Mesenchymal stem cell (in vitro differentiated cells and primary cell): ENCODE results near the gene PBX1.

Experiments used
- DNase-seq: peaks from one replicate; pipeline ENCODE4 v3.0.0-alpha.2; 2013
- H2AFZ ChIP-seq: one replicate; pipeline ENCODE4 v1.6.1; 2013; ENCODE audit warnings: low read depth, mild to moderate bottlenecking, control low read depth, inconsistent platforms, low read length, moderate library complexity
- H2AK5ac ChIP-seq: 2 replicates; pipeline ENCODE4 v1.6.1; 2013; ENCODE audit warnings: low read length, moderate library complexity, mild to moderate bottlenecking, inconsistent platforms; ENCODE audit not compliant: severe bottlenecking
- H2BK120ac ChIP-seq: one replicate; pipeline ENCODE4 v1.6.1; 2013; ENCODE audit warnings: low read depth, mild to moderate bottlenecking, inconsistent platforms, low read length, moderate library complexity
- H2BK12ac ChIP-seq, 2 experiments: one replicate each; pipeline ENCODE4 v1.6.1; 2013; ENCODE audit warnings: inconsistent platforms in 2 of 2, low read length in 2 of 2, mild to moderate bottlenecking in 2 of 2, moderate library complexity in 2 of 2, control low read depth in 1 of 2
- H2BK15ac ChIP-seq: one replicate; pipeline ENCODE4 v1.6.1; 2013; ENCODE audit warnings: mild to moderate bottlenecking, low read depth, inconsistent platforms; ENCODE audit not compliant: poor library complexity, severe bottlenecking
- H2BK5ac ChIP-seq: 2 replicates; pipeline ENCODE4 v1.6.1; 2013; ENCODE audit warnings: low read depth, mild to moderate bottlenecking, low read length, control low read depth, inconsistent platforms; ENCODE audit not compliant: poor library complexity, severe bottlenecking
- H3K14ac ChIP-seq, 2 experiments: one replicate each; pipeline ENCODE4 v1.6.1; 2013; ENCODE audit warnings: inconsistent platforms in 2 of 2, low read length in 2 of 2, control low read depth in 1 of 2, mild to moderate bottlenecking in 1 of 2, moderate library complexity in 1 of 2
- H3K18ac ChIP-seq, 2 experiments: one replicate each; pipeline ENCODE4 v1.6.1; 2013; ENCODE audit warnings: inconsistent platforms in 2 of 2, low read length in 2 of 2, control low read depth in 1 of 2, low read depth in 1 of 2, mild to moderate bottlenecking in 1 of 2
- H3K23ac ChIP-seq, 2 experiments: one replicate each; pipeline ENCODE4 v1.6.1; 2013; ENCODE audit warnings: inconsistent platforms in 2 of 2, low read length in 2 of 2, mild to moderate bottlenecking in 2 of 2, moderate library complexity in 2 of 2, control low read depth in 1 of 2
- H3K27ac ChIP-seq: 2 replicates; pipeline ENCODE4 v1.5.1; 2013; ENCODE audit warnings: mild to moderate bottlenecking, moderate library complexity, low read length, control low read depth, inconsistent platforms; ENCODE audit not compliant: poor library complexity, severe bottlenecking
- H3K27me3 ChIP-seq, 2 experiments: 2 replicates each; pipeline versions ENCODE4 v1.6.1 to v1.7.0; 2013; ENCODE audit warnings: low read length in 2 of 2, mild to moderate bottlenecking in 2 of 2, moderate library complexity in 2 of 2, control low read depth in 1 of 2, inconsistent platforms in 1 of 2; ENCODE audit not compliant: control insufficient read depth in 1 of 2, insufficient read depth in 1 of 2
- H3K36me3 ChIP-seq, 2 experiments: 2 replicates each; pipeline versions ENCODE4 v1.6.1 to v1.7.0; 2013; ENCODE audit warnings: low read length in 2 of 2, control low read depth in 1 of 2, inconsistent platforms in 1 of 2, low read depth in 1 of 2, mild to moderate bottlenecking in 1 of 2; ENCODE audit not compliant: insufficient read depth in 2 of 2, control insufficient read depth in 1 of 2
- H3K4ac ChIP-seq, 2 experiments: one replicate each; pipeline ENCODE4 v1.6.1; 2013; ENCODE audit warnings: inconsistent platforms in 2 of 2, low read length in 2 of 2, mild to moderate bottlenecking in 2 of 2, moderate library complexity in 2 of 2, control low read depth in 1 of 2, low read depth in 1 of 2
- H3K4me1 ChIP-seq: 2 replicates; pipeline ENCODE4 v1.6.1; 2013; ENCODE audit warnings: low read depth, low read length, control low read depth; ENCODE audit not compliant: control insufficient read depth, insufficient read depth
- H3K4me2 ChIP-seq: 2 replicates; pipeline ENCODE4 v1.6.1; 2013; ENCODE audit warnings: low read length, mild to moderate bottlenecking, inconsistent platforms; ENCODE audit not compliant: poor library complexity, severe bottlenecking
- H3K4me3 ChIP-seq, 2 experiments: 2 replicates each; pipeline versions ENCODE4 v1.5.1 to v1.7.0; 2013; ENCODE audit warnings: low read length in 2 of 2, mild to moderate bottlenecking in 2 of 2, control low read depth in 1 of 2, low read depth in 1 of 2; ENCODE audit not compliant: insufficient read depth in 1 of 2
- H3K79me1 ChIP-seq: replicated peaks from 2 replicates; pipeline ENCODE4 v1.6.1; 2013; ENCODE audit warnings: mild to moderate bottlenecking, control low read depth, low read length, inconsistent platforms; ENCODE audit not compliant: poor library complexity, severe bottlenecking
- H3K9ac ChIP-seq: 2 replicates; pipeline ENCODE4 v1.7.0; 2013; ENCODE audit warnings: mild to moderate bottlenecking, low read length, moderate library complexity
- H3K9me3 ChIP-seq: 2 replicates; pipeline ENCODE4 v1.7.0; 2013; ENCODE audit warnings: mild to moderate bottlenecking, low read length; ENCODE audit not compliant: control insufficient read depth
- H4K8ac ChIP-seq: one replicate; pipeline ENCODE4 v1.6.1; 2013; ENCODE audit warnings: inconsistent platforms, mild to moderate bottlenecking, low read length, moderate library complexity
- H4K91ac ChIP-seq: one replicate; pipeline ENCODE4 v1.6.1; 2013; ENCODE audit warnings: mild to moderate bottlenecking, low read length, inconsistent platforms
- WGBS: methylation state at CpG from one replicate; pipeline ENCODE4 v1.1.7; 2013; ENCODE audit warnings: mixed read lengths; 5-methylcytosine and 5-hydroxymethylcytosine counted together

The PBX1 gene

DNA sequence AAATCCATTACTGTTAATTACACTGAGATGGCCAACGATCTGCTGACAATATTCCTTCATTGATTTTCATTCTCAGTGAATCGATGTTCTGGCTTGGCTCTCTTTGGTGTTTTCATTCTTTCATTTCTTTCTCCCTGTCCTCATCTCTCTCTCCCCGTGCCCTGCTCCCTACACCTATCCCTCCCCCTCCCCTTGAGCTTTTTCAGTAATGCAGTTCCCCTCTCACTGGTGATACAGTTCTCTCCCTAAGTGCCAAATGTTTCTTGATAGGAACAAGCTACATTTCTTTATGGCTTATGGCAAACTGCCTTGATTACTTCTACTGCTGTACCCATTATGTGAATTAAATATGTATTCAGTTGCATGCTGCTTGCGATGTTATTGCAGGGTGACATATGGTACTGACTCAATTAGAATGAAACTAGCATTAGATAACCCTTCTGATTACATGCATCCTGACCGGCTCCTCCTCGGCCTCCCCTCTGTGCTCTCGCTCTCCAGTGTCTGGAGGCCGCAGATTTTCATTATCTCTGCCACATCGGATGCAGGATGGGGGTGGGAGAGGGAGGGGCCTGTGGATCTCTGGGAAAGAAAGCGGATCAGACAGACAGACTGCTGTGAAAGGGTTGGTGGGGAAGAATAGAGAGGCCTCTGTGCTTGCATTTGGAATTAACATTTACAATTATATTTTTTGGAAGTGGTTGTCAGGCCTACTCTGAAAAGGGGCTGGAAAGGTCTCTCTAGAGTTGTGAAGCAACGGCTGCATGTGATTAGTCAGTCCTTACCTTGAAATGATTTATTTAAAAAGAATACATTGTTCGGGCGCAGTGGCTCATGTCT lies 130.9 kb downstream of the PBX1 start:
- H2BK12ac ChIP-seq = no peak overlapping the region
- H3K14ac ChIP-seq = no peak overlapping the region
- H3K9ac ChIP-seq = no peak overlapping the region
- no peak overlapping the region for H3K4me2 ChIP-seq
- H2BK5ac ChIP-seq = no peak overlapping the region
- no peaks in the 10 kb centered on the region for H3K9me3 ChIP-seq
- no peak overlapping the region for H3K4ac ChIP-seq
- no peaks in the 10 kb centered on the region for H3K79me1 ChIP-seq
- H4K91ac ChIP-seq = no peak overlapping the region
- no peaks in the 10 kb centered on the region for H3K27me3 ChIP-seq
- H2BK15ac ChIP-seq = no peak overlapping the region
- DNase-seq = no peak
- H2BK120ac ChIP-seq = no peak overlapping the region
- no peak overlapping the region for H4K8ac ChIP-seq
- H2AFZ ChIP-seq = no peak overlapping the region
- 53% methylated on average over 13 of the region's 13 CpGs for WGBS
- H3K4me3 ChIP-seq = no peak overlapping the region
- H3K23ac ChIP-seq = no peak overlapping the region
- no peak overlapping the region for H3K18ac ChIP-seq
- no peaks in the 10 kb centered on the region for H3K4me1 ChIP-seq
- H2AK5ac ChIP-seq = no peak overlapping the region
- H3K36me3 ChIP-seq = peaks cover 0 to 15% of the 10 kb centered on the region in 2 experiments
- no peak overlapping the region for H3K27ac ChIP-seq

- Histone ChIP-seq H3K36me3 (peaks cover 0 to 11% of the 10 kb centered on the region in 2 experiments), H2BK120ac (no peak overlapping the region)
These were observed 133.4 kb downstream of the PBX1 start for GRCh38 chr1:164692420-164692819.

DNA sequence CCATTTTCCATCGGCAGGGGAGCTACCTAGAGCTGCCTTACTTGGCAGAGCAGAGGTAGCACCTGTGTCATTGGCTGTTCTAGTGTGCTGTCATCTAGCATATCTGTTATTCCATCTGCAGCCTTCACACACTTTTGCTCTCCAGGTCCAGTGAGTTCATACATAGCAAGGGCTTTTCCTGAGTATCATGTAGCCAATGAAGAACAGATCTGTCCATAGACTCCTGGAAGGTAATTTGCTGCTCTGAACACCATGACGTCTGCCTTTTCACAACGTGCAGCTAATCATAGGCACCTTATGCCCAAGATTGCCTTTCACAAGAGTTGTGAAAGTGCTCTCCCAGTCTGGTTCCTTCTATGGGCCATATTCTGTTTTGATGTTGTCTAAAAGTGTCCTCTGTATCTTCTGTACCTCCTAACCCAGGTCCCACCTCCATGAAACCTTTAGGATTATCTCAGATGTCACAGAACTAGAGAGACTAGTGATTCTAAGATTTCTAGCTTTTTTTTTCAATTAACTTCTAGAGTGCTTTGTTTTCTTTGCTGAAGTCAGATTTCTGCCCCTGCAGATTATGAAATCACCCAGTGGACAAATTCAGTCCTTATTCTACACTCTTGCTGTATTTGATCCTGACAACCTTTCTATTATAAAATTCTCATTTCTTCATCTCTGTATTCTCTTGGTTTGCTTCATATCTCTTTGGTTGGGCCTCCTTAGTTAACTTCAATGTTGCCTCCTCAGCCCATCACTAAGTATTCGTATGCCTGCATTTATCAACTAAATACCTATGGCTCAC lies 134.8 kb downstream of the PBX1 start:
- no peak for DNase-seq
- no peak overlapping the region for H2AFZ ChIP-seq
- no peak overlapping the region for H3K4me3 ChIP-seq
- WGBS = 100% methylated on average over 4 of the region's 4 CpGs
- no peak overlapping the region for H2BK15ac ChIP-seq
- no peaks in the 10 kb centered on the region for H3K27me3 ChIP-seq
- H3K36me3 ChIP-seq = peaks cover 0 to 11% of the 10 kb centered on the region in 2 experiments
- H2BK120ac ChIP-seq = no peak overlapping the region
- H2BK12ac ChIP-seq = no peak overlapping the region
- no peak overlapping the region for H3K4ac ChIP-seq
- H3K4me2 ChIP-seq = no peak overlapping the region
- no peak overlapping the region for H3K14ac ChIP-seq
- no peak overlapping the region for H2AK5ac ChIP-seq
- H3K4me1 ChIP-seq = no peaks in the 10 kb centered on the region
- no peak overlapping the region for H4K8ac ChIP-seq
- no peaks in the 10 kb centered on the region for H3K9me3 ChIP-seq
- no peak overlapping the region for H3K23ac ChIP-seq
- no peak overlapping the region for H3K27ac ChIP-seq
- H3K9ac ChIP-seq = no peak overlapping the region
- H3K79me1 ChIP-seq = no peaks in the 10 kb centered on the region
- no peak overlapping the region for H3K18ac ChIP-seq
- no peak overlapping the region for H4K91ac ChIP-seq
- no peak overlapping the region for H2BK5ac ChIP-seq

More at GRCh38 chr1:164692420-164692819, 133.4 kb downstream of the PBX1 start:
- H3K4ac ChIP-seq = no peak overlapping the region
- H3K18ac ChIP-seq = no peak overlapping the region
- H3K23ac ChIP-seq = no peak overlapping the region
- no peaks in the 10 kb centered on the region for H3K27me3 ChIP-seq
- H4K8ac ChIP-seq = no peak overlapping the region
- 100% methylated on average over 1 of the region's 2 CpGs for WGBS
- no peak overlapping the region for H2AK5ac ChIP-seq
- H3K4me2 ChIP-seq = no peak overlapping the region
- H2AFZ ChIP-seq = no peak overlapping the region
- DNase-seq = no peak
- H3K4me3 ChIP-seq = no peak overlapping the region
- no peaks in the 10 kb centered on the region for H3K4me1 ChIP-seq
- H2BK5ac ChIP-seq = no peak overlapping the region
- H3K14ac ChIP-seq = no peak overlapping the region
- no peak overlapping the region for H2BK15ac ChIP-seq
- no peaks in the 10 kb centered on the region for H3K9me3 ChIP-seq
- H4K91ac ChIP-seq = no peak overlapping the region
- H3K9ac ChIP-seq = no peak overlapping the region
- no peaks in the 10 kb centered on the region for H3K79me1 ChIP-seq
- H3K27ac ChIP-seq = no peak overlapping the region
- no peak overlapping the region for H2BK12ac ChIP-seq

GRCh38 chr1:164694505-164694904 lies 135.5 kb downstream of the PBX1 start:
- no peak overlapping the region for H3K4me3 ChIP-seq
- H2BK15ac ChIP-seq = no peak overlapping the region
- 94% methylated on average over 2 of the region's 2 CpGs for WGBS
- no peaks in the 10 kb centered on the region for H3K4me1 ChIP-seq
- no peak overlapping the region for H2BK5ac ChIP-seq
- H3K4ac ChIP-seq = no peak overlapping the region
- no peak overlapping the region for H3K18ac ChIP-seq
- H3K36me3 ChIP-seq = peaks cover 0 to 11% of the 10 kb centered on the region in 2 experiments
- H4K91ac ChIP-seq = no peak overlapping the region
- no peak for DNase-seq
- no peak overlapping the region for H3K9ac ChIP-seq
- no peak overlapping the region for H3K4me2 ChIP-seq
- H3K9me3 ChIP-seq = no peaks in the 10 kb centered on the region
- no peak overlapping the region for H2BK12ac ChIP-seq
- H3K79me1 ChIP-seq = peaks cover 2% of the 10 kb centered on the region
- H2AK5ac ChIP-seq = no peak overlapping the region
- no peak overlapping the region for H2BK120ac ChIP-seq
- H3K14ac ChIP-seq = no peak overlapping the region
- no peaks in the 10 kb centered on the region for H3K27me3 ChIP-seq
- no peak overlapping the region for H2AFZ ChIP-seq
- no peak overlapping the region for H4K8ac ChIP-seq
- no peak overlapping the region for H3K23ac ChIP-seq
- no peak overlapping the region for H3K27ac ChIP-seq
